K562 (cell line): ENCODE results near the gene TRIM2. TPM values are rescaled to one million over a fixed set of nuclear protein-coding genes. Genes with fewer than 3 reads are reported as not detected.

ENCODE experiments used
- ATAC-seq: fragments of 200-7000 bp; cut with Tn5 transposase; 3 replicates; pipeline ENCODE4 v1.9.1; 2020; ENCODE audit warnings: moderate library complexity
- BruUV-seq: library from RNA; stranded (reverse); fragments of 400-500 nt; replicated peaks from 2 replicates; lab custom pipeline; 2021; lab: Mats Ljungman, UMichigan
- CTCF ChIA-PET: fragments of 300-600 bp; formaldehyde crosslinking; extraction: SDS; loops from one replicate; lab custom pipeline; 2021; ENCODE audit warnings: low intra/inter-chr PET ratio; lab: Yijun Ruan, JAX
- POLR2A ChIA-PET: fragments of 300-600, 350-650 bp; sonication (Branson Sonifier 250); formaldehyde crosslinking; extraction: SDS; loops from one replicate; lab custom pipeline; 2021; ENCODE audit warnings: antibody characterized with exemption, inconsistent platforms; lab: Yijun Ruan, JAX
- DNase-seq, 4 experiments: peaks; one replicate each; pipeline versions ENCODE4 v3.0.0 to v3.0.0-alpha.2; 2011 to 2018; ENCODE audit warnings: low spot score in 3 of 4, mixed read lengths in 3 of 4; ENCODE audit errors: extremely low read depth in 1 of 4
- FAIRE-seq: peaks from 2 replicates; lab custom pipeline; 2011; peaks lifted over from hg19 to GRCh38; lab: Jason Lieb, UNC
- H2AFZ ChIP-seq: 2 replicates; pipeline ENCODE4 v1.6.0; 2011; ENCODE audit warnings: low read depth, low read length, control low read depth, inconsistent platforms
- H3K27ac ChIP-seq: fragments of 200-600 bp; 3 replicates; pipeline ENCODE4 v1.8.0; 2011; ENCODE audit warnings: low read depth, mild to moderate bottlenecking, control low read depth, inconsistent platforms, low read length, moderate library complexity, mixed read lengths; ENCODE audit errors: extremely low read depth
- H3K27me3 ChIP-seq, 2 experiments: fragments of 300-600 bp in 1 of 2; 2 replicates in 1 of 2; 3 replicates in 1 of 2; pipeline versions ENCODE4 v1.6.0 to v1.8.0; 2011; ENCODE audit warnings: inconsistent platforms in 2 of 2, low read length in 2 of 2, mild to moderate bottlenecking in 1 of 2, mixed read lengths in 1 of 2, moderate library complexity in 1 of 2; ENCODE audit not compliant: control insufficient read depth in 2 of 2, insufficient read depth in 2 of 2
- H3K36me3 ChIP-seq: fragments of 300-600 bp; 3 replicates; pipeline ENCODE4 v1.8.0; 2011; ENCODE audit warnings: mild to moderate bottlenecking, low read length, inconsistent platforms; ENCODE audit not compliant: control insufficient read depth, insufficient read depth
- H3K4me1 ChIP-seq, 2 experiments: fragments of 200-600 bp in 1 of 2; replicated peaks in 1 of 2; 2 replicates in 1 of 2; 3 replicates in 1 of 2; pipeline versions ENCODE4 v1.5.1 to v1.8.0; 2011; ENCODE audit warnings: inconsistent platforms in 2 of 2, low read length in 2 of 2, mild to moderate bottlenecking in 1 of 2, mixed read lengths in 1 of 2, moderate library complexity in 1 of 2; ENCODE audit not compliant: control insufficient read depth in 2 of 2, insufficient read depth in 2 of 2
- H3K4me2 ChIP-seq: 2 replicates; pipeline ENCODE4 v1.6.1; 2011; ENCODE audit warnings: low read length, control low read depth, inconsistent platforms, mixed read lengths; ENCODE audit not compliant: insufficient read depth
- H3K4me3 ChIP-seq: fragments of 200-600 bp; sonication (generic), shearing (Covaris generic); 2 replicates; pipeline ENCODE4 v1.5.1; 2016; ENCODE audit warnings: control low read depth, inconsistent platforms
- H3K79me2 ChIP-seq: fragments of 200-600 bp; 3 replicates; pipeline ENCODE4 v1.8.0; 2011; ENCODE audit warnings: low read length, inconsistent platforms; ENCODE audit not compliant: control insufficient read depth, insufficient read depth
- H3K9ac ChIP-seq, 2 experiments: 2 replicates each; pipeline versions ENCODE4 v1.6.0 to v1.6.1; 2011; ENCODE audit warnings: low read depth in 2 of 2, low read length in 2 of 2, control low read depth in 1 of 2, inconsistent platforms in 1 of 2, mild to moderate bottlenecking in 1 of 2, mixed read lengths in 1 of 2; ENCODE audit not compliant: insufficient read depth in 1 of 2
- H3K9me1 ChIP-seq: one replicate; pipeline ENCODE4 v1.6.0; 2011; ENCODE audit warnings: inconsistent platforms, mild to moderate bottlenecking, low read length, moderate library complexity; ENCODE audit not compliant: control insufficient read depth, insufficient read depth
- H3K9me3 ChIP-seq: replicated peaks from 2 replicates; pipeline ENCODE4 v1.5.1; 2011; ENCODE audit warnings: low read depth, low read length, inconsistent platforms; ENCODE audit not compliant: control insufficient read depth, insufficient read depth
- H4K20me1 ChIP-seq: replicated peaks from 2 replicates; pipeline ENCODE4 v1.6.1; 2011; ENCODE audit warnings: low read length, inconsistent platforms, mixed read lengths; ENCODE audit not compliant: control insufficient read depth, insufficient read depth
- GATA2 ChIP-seq: sonication (generic); formaldehyde crosslinking; IDR thresholded peaks from 2 replicates; pipeline ENCODE4 v1.4.0; 2020; ENCODE audit warnings: mild to moderate bottlenecking, missing genetic modification reagents
- KAT8 ChIP-seq: fragments of 450-650 bp; IDR thresholded peaks from 2 replicates; pipeline ENCODE4 v1.6.1; 2016; ENCODE audit warnings: low read depth, mild to moderate bottlenecking
- RB1 ChIP-seq: fragments of 450-650 bp; IDR thresholded peaks from 2 replicates; pipeline ENCODE4 v1.6.1; 2017; ENCODE audit warnings: low read depth, mild to moderate bottlenecking
- RBM34 ChIP-seq: fragments of 200-400 bp; formaldehyde crosslinking; IDR thresholded peaks from 2 replicates; pipeline ENCODE4 v1.6.1; 2018; ENCODE audit warnings: low read length, borderline replicate concordance; ENCODE audit not compliant: insufficient read depth
- TCF7L2 ChIP-seq: fragments of 150-350 bp; IDR thresholded peaks from 2 replicates; pipeline ENCODE4 v1.6.1; 2016; ENCODE audit warnings: low read depth, mild to moderate bottlenecking, low read length, moderate library complexity
- ZNF639 ChIP-seq, 2 experiments: fragments of 200-800 bp in 1 of 2; sonication (Bioruptor generic) in 1 of 2; sonication (generic) in 1 of 2; formaldehyde crosslinking in 1 of 2; IDR thresholded peaks in 1 of 2; conservative IDR thresholded peaks in 1 of 2; 2 replicates each; pipeline versions ENCODE4 v1.5.0 to v1.6.1; 2016 to 2020; ENCODE audit warnings: missing compliant biosample characterization in 1 of 2, missing genetic modification characterization in 1 of 2, missing genetic modification reagents in 1 of 2
- ZNF785 ChIP-seq: fragments of 250-450 bp; sonication (Bioruptor Pico); IDR thresholded peaks from 2 replicates; pipeline ENCODE4 v1.4.0; 2020; ENCODE audit warnings: mild to moderate bottlenecking
- WGBS: fragments of 100-300 bp; shearing (Covaris generic); methylation state at CpG from one replicate; pipeline ENCODE4 v1.1.6; 2016; ENCODE audit warnings: low coverage, mixed read lengths; ENCODE audit not compliant: insufficient coverage; ENCODE audit errors: missing lambda C conversion rate; 5-methylcytosine and 5-hydroxymethylcytosine counted together
- in situ Hi-C: fragments of 300-500 bp; cut with MboI; formaldehyde crosslinking; loops from 4 replicates; pipeline ENCODE4 v1.15.0; 2018; ENCODE audit warnings: inconsistent platforms, mixed read lengths
- intact Hi-C: fragments of 100-400 bp; cut with micrococcal nuclease; formaldehyde crosslinking; loops from 2 replicates; pipeline ENCODE4 v1.14.2; 2022
- polyA plus RNA-seq, 8 experiments: library from polyadenylated mRNA; depleted of rRNA in 4 of 8; stranded (reverse) in 5 of 8; unstranded in 3 of 8; fragments of >200 nt; fragmentation: Nextera tagmentation in 2 of 8; fragmentation: Illumina TruSeq in 1 of 8; extraction: Ambion mirVana in 2 of 8; extraction: Trizol in 1 of 8; gene quantifications; 2 replicates each; pipeline versions ENCODE4 v1.2.1 to v1.2.3, GENCODE V29; 2011 to 2014; ENCODE audit warnings: inconsistent platforms in 1 of 8, missing spikeins in 1 of 8
- total RNA-seq, 7 experiments: library from RNA; depleted of rRNA in 6 of 7; stranded (reverse); fragments of >200 nt in 6 of 7; fragmentation: Illumina TruSeq in 2 of 7; extraction: Trizol in 2 of 7; gene quantifications; 2 replicates each; pipeline versions ENCODE4 v1.2.1 to v1.2.3, GENCODE V29; 2011 to 2021; ENCODE audit warnings: low replicate concordance in 1 of 7
- TF ChIP-seq, protein P1 (sequence below), 2 experiments: fragments of 450-650 bp; IDR thresholded peaks; 2 replicates each; pipeline ENCODE4 v1.6.1; 2016; ENCODE audit warnings: mild to moderate bottlenecking in 2 of 2, borderline replicate concordance in 1 of 2, low read depth in 1 of 2, moderate library complexity in 1 of 2
- TF ChIP-seq, protein P2 (sequence below): fragments of 450-650 bp; IDR thresholded peaks from 2 replicates; pipeline ENCODE4 v1.6.1; 2016; ENCODE audit warnings: low read depth, mild to moderate bottlenecking, moderate library complexity
- TF ChIP-seq, protein P3 (sequence below): IDR thresholded peaks from 2 replicates; pipeline ENCODE4 v1.6.1; 2011; ENCODE audit not compliant: insufficient read length; ENCODE audit errors: extremely low read depth

Gene TRIM2
- total and polyA plus RNA-seq, 9 of the 15 experiments (the other 6 are each of a cell fraction or from before 2014, with no cell fraction given): 0.01 to 0.41 (median 0.13) TPM; not detected in 1

DNA sequence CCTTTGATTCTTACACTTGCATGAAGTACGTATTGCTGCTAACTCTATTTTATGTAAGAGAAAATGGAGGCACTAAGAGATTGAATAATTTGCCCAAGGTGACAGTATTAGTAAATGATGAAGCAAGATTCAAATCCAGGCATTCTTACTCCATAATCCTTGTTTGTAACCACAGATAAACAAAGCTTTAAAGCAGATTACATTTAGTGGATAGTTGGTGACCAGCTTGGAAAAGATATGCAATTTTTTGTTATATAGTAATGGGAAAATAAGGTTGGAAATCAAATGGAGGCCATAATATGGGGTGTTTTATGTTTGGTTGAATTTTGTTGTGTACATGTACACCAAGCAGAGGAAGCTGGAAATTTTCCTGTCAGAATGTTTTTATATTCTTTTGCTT lies 171.1 kb downstream of the TRIM2 start:
- in situ Hi-C loops (no loop called here), intact Hi-C loops (no loop called here)
- Histone ChIP-seq H3K79me2 (no peaks in the 10 kb centered on the region), H3K9me3 (no peaks in the 10 kb centered on the region), H4K20me1 (no peaks in the 10 kb centered on the region), H3K27me3 (no peaks in the 10 kb centered on the region), H3K27ac (no peak overlapping the region), H3K9ac (no peak overlapping the region), H3K36me3 (peaks cover 25% of the 10 kb centered on the region; the same call in 2 of the 3 replicates), H3K4me3 (no peak overlapping the region), H3K4me2 (no peak overlapping the region), H2AFZ (no peak overlapping the region), H3K4me1 (no peaks in the 10 kb centered on the region), H3K9me1 (no peaks in the 10 kb centered on the region)
- POLR2A ChIA-PET: interaction anchor here (0.5 to 1.1 kb wide), 3 partner anchors 10 to 1425 kb away, joined by 3 to 6 read pairs (median 3); no protein-coding TSS in a partner anchor
- 85% methylated on average over 1 of the region's 1 CpG for WGBS
- no peak for TF ChIP-seq RB1
- no peak for TF ChIP-seq RBM34
- TF ChIP-seq ZNF639 (CRISPR knock-in tag; conservative IDR thresholded peaks at IDR 0.05 in 1 of 2, IDR thresholded peaks at IDR 0.05 in 1 of 2): no peak
- TF ChIP-seq, protein P1, sequence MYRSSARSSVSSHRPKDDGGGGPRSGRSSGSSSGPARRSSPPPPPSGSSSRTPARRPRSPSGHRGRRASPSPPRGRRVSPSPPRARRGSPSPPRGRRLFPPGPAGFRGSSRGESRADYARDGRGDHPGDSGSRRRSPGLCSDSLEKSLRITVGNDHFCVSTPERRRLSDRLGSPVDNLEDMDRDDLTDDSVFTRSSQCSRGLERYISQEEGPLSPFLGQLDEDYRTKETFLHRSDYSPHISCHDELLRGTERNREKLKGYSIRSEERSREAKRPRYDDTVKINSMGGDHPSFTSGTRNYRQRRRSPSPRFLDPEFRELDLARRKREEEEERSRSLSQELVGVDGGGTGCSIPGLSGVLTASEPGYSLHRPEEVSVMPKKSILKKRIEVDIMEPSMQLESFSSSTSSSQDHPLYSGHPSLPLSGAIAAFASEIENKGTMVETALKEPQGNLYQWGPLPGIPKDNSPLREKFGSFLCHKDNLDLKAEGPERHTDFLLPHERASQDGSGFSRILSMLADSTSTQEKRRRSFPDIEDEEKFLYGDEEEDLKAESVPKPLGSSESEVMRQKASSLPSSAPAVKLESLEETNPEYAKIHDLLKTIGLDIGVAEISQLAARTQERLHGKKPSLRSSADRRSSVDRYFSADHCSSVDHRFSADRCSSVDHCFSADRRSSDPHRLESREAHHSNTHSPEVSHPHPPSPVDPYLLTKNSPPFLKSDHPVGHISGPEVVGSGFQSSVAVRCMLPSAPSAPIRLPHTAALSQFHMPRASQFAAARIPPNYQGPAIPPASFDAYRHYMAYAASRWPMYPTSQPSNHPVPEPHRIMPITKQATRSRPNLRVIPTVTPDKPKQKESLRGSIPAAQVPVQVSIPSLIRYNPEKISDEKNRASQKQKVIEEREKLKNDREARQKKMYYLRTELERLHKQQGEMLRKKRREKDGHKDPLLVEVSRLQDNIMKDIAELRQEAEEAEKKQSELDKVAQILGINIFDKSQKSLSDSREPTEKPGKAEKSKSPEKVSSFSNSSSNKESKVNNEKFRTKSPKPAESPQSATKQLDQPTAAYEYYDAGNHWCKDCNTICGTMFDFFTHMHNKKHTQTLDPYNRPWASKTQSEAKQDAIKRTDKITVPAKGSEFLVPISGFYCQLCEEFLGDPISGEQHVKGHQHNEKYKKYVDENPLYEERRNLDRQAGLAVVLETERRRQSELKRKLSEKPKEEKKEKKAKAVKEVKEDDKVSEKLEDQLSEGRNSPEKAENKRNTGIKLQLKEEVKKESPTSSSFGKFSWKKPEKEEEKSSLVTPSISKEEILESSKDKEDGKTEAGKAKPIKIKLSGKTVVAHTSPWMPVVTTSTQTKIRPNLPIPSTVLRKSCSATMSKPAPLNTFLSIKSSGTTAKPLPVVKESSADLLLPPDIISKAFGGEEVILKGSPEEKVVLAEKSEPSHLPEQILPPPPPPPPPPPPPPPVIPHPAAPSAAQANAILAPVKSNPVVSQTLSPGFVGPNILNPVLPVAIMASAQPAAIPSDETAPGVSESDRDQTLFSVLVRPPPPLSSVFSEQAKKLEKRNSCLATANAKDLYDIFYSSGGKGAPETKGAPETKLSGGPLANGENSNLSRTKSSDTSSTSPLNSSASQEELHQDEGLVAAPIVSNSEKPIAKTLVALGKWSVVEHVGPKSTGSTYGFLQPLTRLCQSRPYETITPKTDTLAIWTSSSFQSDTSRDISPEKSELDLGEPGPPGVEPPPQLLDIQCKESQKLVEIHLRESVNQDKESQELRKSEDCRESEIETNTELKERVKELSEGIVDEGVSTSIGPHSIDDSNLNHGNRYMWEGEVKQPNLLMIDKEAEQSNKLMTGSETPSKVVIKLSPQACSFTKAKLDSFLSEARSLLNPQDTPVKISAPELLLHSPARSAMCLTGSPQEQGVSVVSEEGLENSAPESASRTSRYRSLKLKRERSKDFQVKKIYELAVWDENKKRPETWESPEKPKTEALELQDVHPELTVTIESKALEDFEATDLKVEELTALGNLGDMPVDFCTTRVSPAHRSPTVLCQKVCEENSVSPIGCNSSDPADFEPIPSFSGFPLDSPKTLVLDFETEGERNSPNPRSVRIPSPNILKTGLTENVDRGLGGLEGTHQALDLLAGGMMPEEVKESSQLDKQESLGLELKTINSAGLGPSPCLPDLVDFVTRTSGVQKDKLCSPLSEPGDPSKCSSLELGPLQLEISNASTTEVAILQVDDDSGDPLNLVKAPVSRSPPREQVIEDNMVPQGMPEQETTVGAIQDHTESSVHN (IDR thresholded peaks at IDR 0.05; ENCODE audit: borderline replicate concordance in 1 of 2, low read depth in 1 of 2): no peak
- no peak for TF ChIP-seq ZNF785
- TF ChIP-seq, protein P2, sequence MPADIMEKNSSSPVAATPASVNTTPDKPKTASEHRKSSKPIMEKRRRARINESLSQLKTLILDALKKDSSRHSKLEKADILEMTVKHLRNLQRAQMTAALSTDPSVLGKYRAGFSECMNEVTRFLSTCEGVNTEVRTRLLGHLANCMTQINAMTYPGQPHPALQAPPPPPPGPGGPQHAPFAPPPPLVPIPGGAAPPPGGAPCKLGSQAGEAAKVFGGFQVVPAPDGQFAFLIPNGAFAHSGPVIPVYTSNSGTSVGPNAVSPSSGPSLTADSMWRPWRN: no peak
- TF ChIP-seq KAT8: no peak
- TF ChIP-seq, protein P3, sequence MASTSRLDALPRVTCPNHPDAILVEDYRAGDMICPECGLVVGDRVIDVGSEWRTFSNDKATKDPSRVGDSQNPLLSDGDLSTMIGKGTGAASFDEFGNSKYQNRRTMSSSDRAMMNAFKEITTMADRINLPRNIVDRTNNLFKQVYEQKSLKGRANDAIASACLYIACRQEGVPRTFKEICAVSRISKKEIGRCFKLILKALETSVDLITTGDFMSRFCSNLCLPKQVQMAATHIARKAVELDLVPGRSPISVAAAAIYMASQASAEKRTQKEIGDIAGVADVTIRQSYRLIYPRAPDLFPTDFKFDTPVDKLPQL: no peak
- TF ChIP-seq GATA2: no peak
- no peak for TF ChIP-seq TCF7L2
- CTCF ChIA-PET: no interaction called here
- DNase-seq (no peak), FAIRE-seq (peak; percentile 60), ATAC-seq (no peak)
- no TSS peak for BruUV-seq
